GM08714 (cell line): Measurements from ENCODE around the gene VPS41.

Source experiments
- H3K4me3 ChIP-seq: fragments of 200-500 bp; sonication (Bioruptor generic); 2 replicates; pipeline ENCODE4 v1.5.1; 2014; ENCODE audit warnings: mild to moderate bottlenecking, low read length, inconsistent platforms
- ZNF274 ChIP-seq: IDR thresholded peaks from 2 replicates; pipeline ENCODE4 v1.6.1; 2012; ENCODE audit warnings: mild to moderate bottlenecking, low read depth, low read length

Gene VPS41

GRCh38 chr7:38679419-38679818 is 229.6 kb downstream of the VPS41 start:
- H3K4me3 ChIP-seq, result no peak overlapping the region
- no peak for TF ChIP-seq ZNF274

DNA sequence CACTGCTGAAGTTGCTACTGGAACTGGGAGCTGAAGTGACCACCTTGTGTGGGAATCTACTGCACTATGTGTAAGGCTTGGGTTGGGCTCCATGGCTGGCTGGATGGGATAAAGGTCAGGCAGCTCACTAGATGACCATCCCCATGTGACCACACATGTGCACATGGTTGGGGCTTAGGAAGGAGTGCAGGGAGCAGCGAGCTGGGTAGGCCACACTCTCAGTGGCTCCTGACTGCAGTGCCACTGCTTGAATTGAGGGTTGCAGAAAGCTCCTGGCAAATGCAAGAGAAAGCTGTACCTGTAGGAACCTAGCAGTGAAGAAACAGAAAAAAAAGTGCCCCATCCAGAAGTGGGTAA is 230.3 kb downstream of the VPS41 start:
- no peak overlapping the region for H3K4me3 ChIP-seq
- TF ChIP-seq ZNF274, result no peak

- no peak for TF ChIP-seq ZNF274
- H3K4me3 ChIP-seq, result no peak overlapping the region
Measured at GRCh38 chr7:38677981-38678697, 230.9 kb downstream of the VPS41 start.

- H3K4me3 ChIP-seq, result no peak overlapping the region
- TF ChIP-seq ZNF274, result no peak
Measured at GRCh38 chr7:38675494-38676106, 233.4 kb downstream of the VPS41 start.

- no peak overlapping the region for H3K4me3 ChIP-seq
- TF ChIP-seq ZNF274, result no peak
Measured at GRCh38 chr7:38674513-38674912, 234.5 kb downstream of the VPS41 start.

- H3K4me3 ChIP-seq, result no peak overlapping the region
- no peak for TF ChIP-seq ZNF274
Measured at GRCh38 chr7:38673795-38674194, 235.2 kb downstream of the VPS41 start.
